HepG2 (cell line): Measurements from ENCODE around the gene TBX10. TPM values are rescaled to one million over a fixed set of nuclear protein-coding genes. Genes with fewer than 3 reads are reported as not detected.

Experiments
- ATAC-seq: fragments of 200-7000 bp; cut with Tn5 transposase; 3 replicates; pipeline ENCODE4 v1.9.1; 2020; ENCODE audit warnings: mild to moderate bottlenecking, moderate library complexity
- BruUV-seq: library from RNA; stranded (reverse); fragments of 400-500 nt; replicated peaks from 2 replicates; lab custom pipeline; 2021; lab: Mats Ljungman, UMichigan
- CTCF ChIA-PET: fragments of 300-600 bp; formaldehyde crosslinking; extraction: SDS; loops from one replicate; lab custom pipeline; 2021; ENCODE audit warnings: low total read pairs, inconsistent platforms, low intra/inter-chr PET ratio; lab: Yijun Ruan, JAX
- POLR2A ChIA-PET: fragments of 350-600 bp; sonication (Branson Sonifier 250); formaldehyde crosslinking; loops from one replicate; lab custom pipeline; 2020; ENCODE audit warnings: antibody characterized with exemption, inconsistent platforms; lab: Yijun Ruan, JAX
- DNase-seq: peaks from one replicate; pipeline ENCODE4 v3.0.0-alpha.2; 2015; ENCODE audit warnings: low spot score
- FAIRE-seq: peaks from 3 replicates; lab custom pipeline; 2011; peaks lifted over from hg19 to GRCh38; lab: Jason Lieb, UNC
- H2AFZ ChIP-seq: one replicate; pipeline ENCODE4 v1.6.1; 2011; ENCODE audit warnings: low read length, inconsistent platforms
- H3K27ac ChIP-seq: fragments of 300-600 bp; 3 replicates; pipeline ENCODE4 v1.8.0; 2011; ENCODE audit warnings: mixed run types, mild to moderate bottlenecking, mixed read lengths, low read length, inconsistent platforms; ENCODE audit not compliant: insufficient read depth; ENCODE audit errors: extremely low read length
- H3K27me3 ChIP-seq, 2 experiments: fragments of 200-600 bp in 1 of 2; 2 replicates in 1 of 2; 3 replicates in 1 of 2; pipeline versions ENCODE4 v1.6.0 to v1.8.0; 2011; ENCODE audit warnings: low read length in 2 of 2, mild to moderate bottlenecking in 2 of 2, moderate library complexity in 2 of 2, inconsistent platforms in 1 of 2; ENCODE audit not compliant: insufficient read depth in 2 of 2, control insufficient read depth in 1 of 2
- H3K36me3 ChIP-seq, 2 experiments: fragments of 200-600 bp in 1 of 2; replicated peaks in 1 of 2; 2 replicates in 1 of 2; 3 replicates in 1 of 2; pipeline versions ENCODE4 v1.5.1 to v1.8.0; 2011; ENCODE audit warnings: low read length in 2 of 2, inconsistent platforms in 1 of 2; ENCODE audit not compliant: insufficient read depth in 2 of 2, control insufficient read depth in 1 of 2
- H3K4me1 ChIP-seq: 2 replicates; pipeline ENCODE4 v1.5.1; 2012; ENCODE audit warnings: low read length, inconsistent platforms; ENCODE audit not compliant: insufficient read depth
- H3K4me2 ChIP-seq: 2 replicates; pipeline ENCODE4 v1.6.0; 2011; ENCODE audit warnings: low read depth, low read length, inconsistent platforms
- H3K4me3 ChIP-seq, 3 experiments: fragments of 200-600 bp in 1 of 3; sonication (generic), shearing (Covaris generic) in 1 of 3; replicated peaks in 1 of 3; 2 replicates each; pipeline ENCODE4 v1.5.1; 2011 to 2016; ENCODE audit warnings: low read length in 3 of 3, inconsistent platforms in 2 of 3, low read depth in 2 of 3, mild to moderate bottlenecking in 2 of 3, control low read depth in 1 of 3, mixed read lengths in 1 of 3; ENCODE audit not compliant: insufficient read depth in 1 of 3
- H3K79me2 ChIP-seq: one replicate; pipeline ENCODE4 v1.6.1; 2011; ENCODE audit warnings: low read length, inconsistent platforms; ENCODE audit not compliant: insufficient read depth
- H3K9ac ChIP-seq: 2 replicates; pipeline ENCODE4 v1.6.0; 2011; ENCODE audit warnings: mild to moderate bottlenecking, low read depth, low read length, inconsistent platforms; ENCODE audit not compliant: insufficient read depth
- H3K9me3 ChIP-seq: 2 replicates; pipeline ENCODE4 v1.5.1; 2012; ENCODE audit warnings: mild to moderate bottlenecking, low read length
- H4K20me1 ChIP-seq: 2 replicates; pipeline ENCODE4 v1.6.0; 2011; ENCODE audit warnings: inconsistent platforms, mild to moderate bottlenecking, low read length, moderate library complexity; ENCODE audit not compliant: insufficient read depth
- KLF15 ChIP-seq: sonication (generic); formaldehyde crosslinking; IDR thresholded peaks from 2 replicates; pipeline ENCODE4 v1.8.1; 2023; ENCODE audit warnings: borderline replicate concordance, mild to moderate bottlenecking, inconsistent platforms, missing genetic modification reagents, mixed read lengths
- MBNL3 ChIP-seq: fragments of 250-450 bp; sonication (Bioruptor Pico); conservative IDR thresholded peaks from 2 replicates; pipeline ENCODE4 v1.8.0; 2022; ENCODE audit warnings: mild to moderate bottlenecking, inconsistent platforms
- NCOR1 ChIP-seq: fragments of 200-600 bp; sonication (generic); IDR thresholded peaks from 2 replicates; pipeline ENCODE4 v1.7.0; 2017; ENCODE audit warnings: antibody characterized with exemption, low read length, borderline replicate concordance
- POLR2A ChIP-seq, 2 experiments: IDR thresholded peaks; 2 replicates each; pipeline ENCODE4 v1.6.1; 2011; ENCODE audit warnings: low read depth in 2 of 2, low read length in 2 of 2, mild to moderate bottlenecking in 1 of 2, moderate library complexity in 1 of 2; ENCODE audit not compliant: insufficient read depth in 1 of 2
- PRPF4 ChIP-seq: fragments of 200-400 bp; formaldehyde crosslinking; IDR thresholded peaks from 2 replicates; pipeline ENCODE4 v1.6.1; 2016; ENCODE audit warnings: low read length, low read depth; ENCODE audit not compliant: poor library complexity, severe bottlenecking
- SP4 ChIP-seq: sonication (generic); formaldehyde crosslinking; IDR thresholded peaks from 2 replicates; pipeline ENCODE4 v1.8.1; 2023; ENCODE audit warnings: mild to moderate bottlenecking, missing genetic modification reagents
- STAT5B ChIP-seq: sonication (generic); formaldehyde crosslinking; IDR thresholded peaks from 2 replicates; pipeline ENCODE4 v1.4.0; 2020; ENCODE audit warnings: missing genetic modification reagents
- ZBTB1 ChIP-seq: sonication (generic); formaldehyde crosslinking; IDR thresholded peaks from 2 replicates; pipeline ENCODE4 v1.4.0; 2020; ENCODE audit warnings: missing genetic modification reagents, borderline replicate concordance
- ZNF484 ChIP-seq: sonication (generic); formaldehyde crosslinking; IDR thresholded peaks from 2 replicates; pipeline ENCODE4 v1.5.1; 2020; ENCODE audit warnings: mild to moderate bottlenecking, low read depth, missing genetic modification reagents, borderline replicate concordance
- WGBS: methylation state at CpG from one replicate; pipeline ENCODE4 v1.1.6; 2017; ENCODE audit warnings: low lambda C conversion rate; 5-methylcytosine and 5-hydroxymethylcytosine counted together
- in situ Hi-C: cut with HindIII; loops from 2 replicates; pipeline ENCODE4 v1.10.0; 2017; ENCODE audit warnings: low pct_unique_long_range_greater_than_20kb; ENCODE audit not compliant: extremely low pct_ligation_motif_present
- intact Hi-C: fragments of 100-400 bp; cut with micrococcal nuclease; formaldehyde crosslinking; loops from one replicate; pipeline ENCODE4 v1.10.0; 2022; ENCODE audit not compliant: unreplicated experiment
- polyA plus RNA-seq, 8 experiments: library from polyadenylated mRNA; depleted of rRNA in 3 of 8; stranded (reverse) in 7 of 8; unstranded in 1 of 8; fragments of >200 nt; fragmentation: Illumina TruSeq in 4 of 8; extraction: Trizol in 4 of 8; gene quantifications; 2 replicates each; pipeline versions ENCODE4 v1.2.1 to v1.2.3, GENCODE V29; 2011 to 2016; ENCODE audit warnings: low read depth in 4 of 8, missing spikeins in 1 of 8, mixed read lengths in 1 of 8; ENCODE audit not compliant: insufficient read depth in 1 of 8
- total RNA-seq, 5 experiments: library from RNA; depleted of rRNA; stranded (reverse); fragments of >200 nt; fragmentation: Illumina TruSeq; extraction: Trizol; gene quantifications; 2 replicates each; pipeline ENCODE4 v1.2.3, GENCODE V29; 2016; ENCODE audit warnings: low read depth in 1 of 5
- TF ChIP-seq, protein P1 (sequence below): sonication (generic); formaldehyde crosslinking; IDR thresholded peaks from 2 replicates; pipeline ENCODE4 v1.4.0; 2020; ENCODE audit warnings: missing genetic modification reagents, borderline replicate concordance
- TF ChIP-seq, protein P2 (sequence below): sonication (generic); formaldehyde crosslinking; conservative IDR thresholded peaks from 2 replicates; pipeline ENCODE4 v1.4.0; 2020; ENCODE audit warnings: missing genetic modification reagents
- TF ChIP-seq, protein P3 (sequence below): IDR thresholded peaks from 2 replicates; pipeline ENCODE4 v1.6.1; 2016; ENCODE audit warnings: missing genetic modification reagents, missing compliant biosample characterization
- TF ChIP-seq, protein P4 (sequence below): sonication (generic); formaldehyde crosslinking; IDR thresholded peaks from 2 replicates; pipeline ENCODE4 v1.4.0; 2020; ENCODE audit warnings: mild to moderate bottlenecking, missing genetic modification reagents, borderline replicate concordance
- TF ChIP-seq, protein P5 (sequence below): sonication (generic); formaldehyde crosslinking; IDR thresholded peaks from 2 replicates; pipeline ENCODE4 v1.8.1; 2023; ENCODE audit warnings: mild to moderate bottlenecking, missing genetic modification reagents, borderline replicate concordance

Gene TBX10
- total and polyA plus RNA-seq, 2 of the 13 experiments (the other 11 are each of a cell fraction or from before 2014, with no cell fraction given) = 0.27 to 1.7 TPM

DNA sequence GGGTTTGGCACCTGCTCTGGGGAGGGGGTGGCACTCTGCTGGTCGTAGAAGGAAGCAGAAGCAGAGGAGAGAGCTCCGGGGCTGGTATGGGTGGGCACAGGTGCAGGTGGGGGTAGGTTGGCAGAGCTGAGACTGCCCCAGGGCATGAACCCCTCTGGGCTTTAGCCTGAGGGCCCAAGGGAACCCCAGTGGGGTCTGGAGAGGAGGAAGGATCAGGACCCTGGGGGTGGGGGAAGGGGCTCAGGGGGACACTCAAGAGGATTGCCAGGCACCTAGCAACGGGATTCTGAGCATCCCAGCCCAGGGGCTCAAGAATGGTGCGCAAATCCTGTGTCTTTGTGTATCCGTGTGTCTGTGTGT, 28.6 kb upstream of the TBX10 start (continued):
- TF ChIP-seq, protein P1, sequence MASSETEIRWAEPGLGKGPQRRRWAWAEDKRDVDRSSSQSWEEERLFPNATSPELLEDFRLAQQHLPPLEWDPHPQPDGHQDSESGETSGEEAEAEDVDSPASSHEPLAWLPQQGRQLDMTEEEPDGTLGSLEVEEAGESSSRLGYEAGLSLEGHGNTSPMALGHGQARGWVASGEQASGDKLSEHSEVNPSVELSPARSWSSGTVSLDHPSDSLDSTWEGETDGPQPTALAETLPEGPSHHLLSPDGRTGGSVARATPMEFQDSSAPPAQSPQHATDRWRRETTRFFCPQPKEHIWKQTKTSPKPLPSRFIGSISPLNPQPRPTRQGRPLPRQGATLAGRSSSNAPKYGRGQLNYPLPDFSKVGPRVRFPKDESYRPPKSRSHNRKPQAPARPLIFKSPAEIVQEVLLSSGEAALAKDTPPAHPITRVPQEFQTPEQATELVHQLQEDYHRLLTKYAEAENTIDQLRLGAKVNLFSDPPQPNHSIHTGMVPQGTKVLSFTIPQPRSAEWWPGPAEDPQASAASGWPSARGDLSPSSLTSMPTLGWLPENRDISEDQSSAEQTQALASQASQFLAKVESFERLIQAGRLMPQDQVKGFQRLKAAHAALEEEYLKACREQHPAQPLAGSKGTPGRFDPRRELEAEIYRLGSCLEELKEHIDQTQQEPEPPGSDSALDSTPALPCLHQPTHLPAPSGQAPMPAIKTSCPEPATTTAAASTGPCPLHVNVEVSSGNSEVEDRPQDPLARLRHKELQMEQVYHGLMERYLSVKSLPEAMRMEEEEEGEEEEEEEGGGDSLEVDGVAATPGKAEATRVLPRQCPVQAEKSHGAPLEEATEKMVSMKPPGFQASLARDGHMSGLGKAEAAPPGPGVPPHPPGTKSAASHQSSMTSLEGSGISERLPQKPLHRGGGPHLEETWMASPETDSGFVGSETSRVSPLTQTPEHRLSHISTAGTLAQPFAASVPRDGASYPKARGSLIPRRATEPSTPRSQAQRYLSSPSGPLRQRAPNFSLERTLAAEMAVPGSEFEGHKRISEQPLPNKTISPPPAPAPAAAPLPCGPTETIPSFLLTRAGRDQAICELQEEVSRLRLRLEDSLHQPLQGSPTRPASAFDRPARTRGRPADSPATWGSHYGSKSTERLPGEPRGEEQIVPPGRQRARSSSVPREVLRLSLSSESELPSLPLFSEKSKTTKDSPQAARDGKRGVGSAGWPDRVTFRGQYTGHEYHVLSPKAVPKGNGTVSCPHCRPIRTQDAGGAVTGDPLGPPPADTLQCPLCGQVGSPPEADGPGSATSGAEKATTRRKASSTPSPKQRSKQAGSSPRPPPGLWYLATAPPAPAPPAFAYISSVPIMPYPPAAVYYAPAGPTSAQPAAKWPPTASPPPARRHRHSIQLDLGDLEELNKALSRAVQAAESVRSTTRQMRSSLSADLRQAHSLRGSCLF (CRISPR knock-in tag) = no peak
- TF ChIP-seq, protein P2, sequence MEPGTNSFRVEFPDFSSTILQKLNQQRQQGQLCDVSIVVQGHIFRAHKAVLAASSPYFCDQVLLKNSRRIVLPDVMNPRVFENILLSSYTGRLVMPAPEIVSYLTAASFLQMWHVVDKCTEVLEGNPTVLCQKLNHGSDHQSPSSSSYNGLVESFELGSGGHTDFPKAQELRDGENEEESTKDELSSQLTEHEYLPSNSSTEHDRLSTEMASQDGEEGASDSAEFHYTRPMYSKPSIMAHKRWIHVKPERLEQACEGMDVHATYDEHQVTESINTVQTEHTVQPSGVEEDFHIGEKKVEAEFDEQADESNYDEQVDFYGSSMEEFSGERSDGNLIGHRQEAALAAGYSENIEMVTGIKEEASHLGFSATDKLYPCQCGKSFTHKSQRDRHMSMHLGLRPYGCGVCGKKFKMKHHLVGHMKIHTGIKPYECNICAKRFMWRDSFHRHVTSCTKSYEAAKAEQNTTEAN (CRISPR knock-in tag) = no peak

DNA sequence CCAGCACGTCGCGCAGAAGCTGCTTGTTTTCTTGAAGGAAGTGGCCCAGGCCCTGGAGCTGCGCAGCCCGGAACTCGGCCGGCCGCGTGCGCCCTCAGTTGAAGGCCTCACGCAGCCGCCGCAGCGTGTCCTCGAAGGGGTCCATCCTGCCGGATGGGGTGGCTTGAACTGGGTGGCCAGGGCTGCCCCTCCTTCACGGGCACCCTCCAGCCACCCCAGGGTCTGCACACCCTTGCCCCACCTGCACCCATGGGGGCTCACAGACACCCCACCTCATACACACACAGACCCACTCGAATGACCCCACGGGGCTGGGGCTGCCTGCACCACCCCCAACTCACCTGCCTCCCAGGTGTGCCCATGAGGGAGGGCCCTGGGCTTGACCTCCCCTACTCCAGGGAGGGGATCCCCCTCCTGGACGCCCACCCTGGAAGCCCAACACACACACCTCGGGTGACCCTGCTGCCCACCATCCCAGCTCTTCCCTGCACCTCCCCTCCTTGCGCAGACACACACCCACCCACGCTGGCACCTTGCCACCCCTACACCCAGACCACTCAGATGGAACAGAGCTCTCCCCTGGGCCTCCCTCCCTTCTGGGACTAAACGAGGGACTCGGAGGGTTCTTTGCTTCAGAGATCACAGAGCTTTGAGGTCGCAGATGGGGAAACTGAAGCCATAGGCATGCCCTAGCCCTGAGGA, 28.1 kb upstream of the TBX10 start:
- Histone ChIP-seq H3K9ac (no peak overlapping the region), H3K27me3 (peaks cover 1 to 12% of the 10 kb centered on the region in 2 experiments; a peak in 3 of 5 replicates), H3K9me3 (no peaks in the 10 kb centered on the region), H3K4me1 (no peaks in the 10 kb centered on the region), H3K36me3 (no peaks in the 10 kb centered on the region), H3K27ac (no peak overlapping the region), H4K20me1 (no peaks in the 10 kb centered on the region), H2AFZ (no peak overlapping the region), H3K4me2 (no peak overlapping the region), H3K4me3 (no peak overlapping the region), H3K79me2 (no peaks in the 10 kb centered on the region)
- no peak for FAIRE-seq
- no TSS peak for BruUV-seq
- ChIA-PET POLR2A (no interaction called here), CTCF (no interaction called here)
- intact Hi-C loops = no loop called here
- no peak for DNase-seq
- 26% methylated on average over 9 of the region's 26 CpGs for WGBS
- in situ Hi-C loops = loop anchor here (25.0 kb wide), 1 partner anchor 120 kb away; no protein-coding TSS in a partner anchor
- no peak for ATAC-seq
- no peak for TF ChIP-seq KLF15 (CRISPR knock-in tag)
- TF ChIP-seq, protein P3, sequence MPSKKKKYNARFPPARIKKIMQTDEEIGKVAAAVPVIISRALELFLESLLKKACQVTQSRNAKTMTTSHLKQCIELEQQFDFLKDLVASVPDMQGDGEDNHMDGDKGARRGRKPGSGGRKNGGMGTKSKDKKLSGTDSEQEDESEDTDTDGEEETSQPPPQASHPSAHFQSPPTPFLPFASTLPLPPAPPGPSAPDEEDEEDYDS = no peak
- TF ChIP-seq, protein P4, sequence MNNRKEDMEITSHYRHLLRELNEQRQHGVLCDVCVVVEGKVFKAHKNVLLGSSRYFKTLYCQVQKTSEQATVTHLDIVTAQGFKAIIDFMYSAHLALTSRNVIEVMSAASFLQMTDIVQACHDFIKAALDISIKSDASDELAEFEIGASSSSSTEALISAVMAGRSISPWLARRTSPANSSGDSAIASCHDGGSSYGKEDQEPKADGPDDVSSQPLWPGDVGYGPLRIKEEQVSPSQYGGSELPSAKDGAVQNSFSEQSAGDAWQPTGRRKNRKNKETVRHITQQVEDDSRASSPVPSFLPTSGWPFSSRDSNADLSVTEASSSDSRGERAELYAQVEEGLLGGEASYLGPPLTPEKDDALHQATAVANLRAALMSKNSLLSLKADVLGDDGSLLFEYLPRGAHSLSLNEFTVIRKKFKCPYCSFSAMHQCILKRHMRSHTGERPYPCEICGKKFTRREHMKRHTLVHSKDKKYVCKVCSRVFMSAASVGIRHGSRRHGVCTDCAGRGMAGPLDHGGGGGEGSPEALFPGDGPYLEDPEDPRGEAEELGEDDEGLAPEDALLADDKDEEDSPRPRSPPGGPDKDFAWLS (CRISPR knock-in tag) = no peak
- TF ChIP-seq PRPF4 = no peak
- TF ChIP-seq ZNF484 = no peak
- TF ChIP-seq NCOR1 = no peak
- no peak for TF ChIP-seq SP4 (CRISPR knock-in tag)
- TF ChIP-seq, protein P5, sequence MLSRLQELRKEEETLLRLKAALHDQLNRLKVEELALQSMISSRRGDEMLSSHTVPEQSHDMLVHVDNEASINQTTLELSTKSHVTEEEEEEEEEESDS (CRISPR knock-in tag) = no peak
- TF ChIP-seq MBNL3 (CRISPR knock-in tag) = no peak
- TF ChIP-seq STAT5B (CRISPR knock-in tag) = no peak
- no peak for TF ChIP-seq POLR2A (IDR thresholded peaks at IDR 0.05; ENCODE audit: insufficient read depth in 1 of 2, low read depth in 2 of 2, low read length in 2 of 2)
- no peak for TF ChIP-seq ZBTB1 (CRISPR knock-in tag)
